Hematopoietic multipotent progenitor cell (in vitro differentiated cells): Measurements from ENCODE around the gene SYDE1. TPM values are rescaled to one million over a fixed set of nuclear protein-coding genes. Genes with fewer than 3 reads are reported as not detected.

Experiments
- DNase-seq, 3 donors: peaks; one replicate each; pipeline ENCODE4 v3.0.0-alpha.2; 2011 to 2015; ENCODE audit warnings: low read depth in 2 of 3, low spot score in 2 of 3
- small RNA-seq: library from RNA; depleted of rRNA; stranded (forward); fragments of <200 nt; gene quantifications from one replicate; pipeline ENCODE3, GENCODE V24; 2012
- total RNA-seq: library from RNA; depleted of rRNA; stranded (reverse); fragments of >200 nt; gene quantifications from one replicate; pipeline ENCODE4 v1.2.3, GENCODE V29; 2012

The SYDE1 gene
- total RNA-seq, 1 donor = 6.2 TPM

DNA sequence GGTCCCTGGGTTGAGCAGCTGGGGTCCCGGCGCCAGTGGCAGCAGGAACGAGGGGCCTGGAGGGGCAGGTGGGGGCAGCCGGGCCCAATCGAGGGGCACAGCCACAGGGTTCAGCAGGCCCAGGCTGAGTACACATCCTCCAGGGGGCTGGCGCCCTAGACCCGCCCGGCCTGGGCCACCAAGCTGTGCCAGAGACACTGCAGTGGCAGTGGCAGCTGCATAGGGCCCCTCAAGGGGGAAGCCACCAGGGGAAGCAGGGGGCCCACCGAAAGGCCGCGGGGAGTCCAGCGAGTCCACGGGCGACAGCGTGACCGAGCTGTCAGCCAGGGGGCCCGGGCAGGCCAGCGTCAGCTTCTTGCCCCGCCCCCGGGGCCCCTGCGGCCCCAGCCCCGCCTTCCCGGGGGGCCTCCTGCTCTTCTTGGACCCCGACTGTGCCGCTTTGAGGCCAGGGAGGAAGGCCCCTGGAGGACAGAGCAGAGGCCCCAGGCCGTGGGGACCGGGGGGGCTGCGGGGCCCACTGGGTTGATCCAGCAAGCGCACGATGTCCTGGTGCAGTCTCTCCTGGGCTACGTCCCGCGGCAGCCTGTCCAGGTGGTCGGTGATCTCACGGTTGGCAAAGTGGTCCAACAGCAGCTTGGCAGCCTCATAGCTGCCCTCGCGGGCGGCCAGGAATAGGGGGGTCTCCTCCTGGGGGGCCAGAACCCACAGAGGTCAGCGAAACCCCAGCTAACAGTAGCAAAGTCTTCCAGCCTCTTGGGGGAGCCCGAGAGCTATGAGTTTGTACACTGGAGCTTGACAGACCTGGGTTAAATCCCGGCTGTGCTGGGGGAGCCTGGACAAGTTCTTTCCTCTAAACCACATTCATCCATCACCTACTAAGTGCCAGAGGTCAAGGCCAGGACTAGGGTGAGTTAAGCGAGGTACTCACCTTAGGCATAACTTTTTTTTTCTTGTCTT lies 54.1 kb downstream of the SYDE1 start:
- no peak for DNase-seq

Small RNAs within 50 kb of the gene (small RNA-seq; reads per million reads assigned to genes)
- gene RNU6-782P = not detected

Other genes with a start within 250 kb of the SYDE1 start
- under 0.01 TPM for gene OR7A17, start 221.3 kb upstream of the SYDE1 start, total RNA-seq
- gene OR7C2, start 165.9 kb upstream of the SYDE1 start, total RNA-seq = not detected
- 15.3 TPM for gene SLC1A6, start 127.5 kb upstream of the SYDE1 start, total RNA-seq
- gene CASP14, start 57.9 kb upstream of the SYDE1 start, total RNA-seq = not detected
- under 0.01 TPM for gene OR1I1, start 25.2 kb upstream of the SYDE1 start, total RNA-seq
- gene NOTCH3, start 93.6 kb downstream of the SYDE1 start, total RNA-seq = 7.5 TPM
- 0.27 TPM for gene EPHX3, start 125.0 kb downstream of the SYDE1 start, total RNA-seq
- 32.3 TPM for gene BRD4, start 225.1 kb downstream of the SYDE1 start, total RNA-seq